Measurements from ENCODE around the gene NKD2.

GRCh38 chr5:1073239-1074102 lies 64.9 kb downstream of the NKD2 start:
- TF ChIP-seq CTCF (IDR thresholded peaks at IDR 0.05; ENCODE audit: insufficient read depth, low read depth, low read length) = no peak
- TF ChIP-seq EZH2 (IDR thresholded peaks at IDR 0.05; ENCODE audit: insufficient read depth, low read length) = no peak

Measured in astrocyte (in vitro differentiated cells and primary cell).